Left ventricle myocardium inferior (tissue), 1 donor: Measurements from ENCODE around the gene NFS1. TPM values are rescaled to one million over a fixed set of nuclear protein-coding genes. Genes with fewer than 3 reads are reported as not detected.

Experiments
- DNase-seq: peaks from one replicate; pipeline ENCODE4 v3.0.0-alpha.2; 2020
- H3K27ac ChIP-seq: fragments of 200-600 bp; replicated peaks from 2 replicates; pipeline ENCODE4 v1.8.0; 2021
- H3K27me3 ChIP-seq: fragments of 200-600 bp; 2 replicates; pipeline ENCODE4 v1.8.0; 2021; ENCODE audit warnings: low read depth
- H3K36me3 ChIP-seq: fragments of 200-600 bp; 2 replicates; pipeline ENCODE4 v1.8.0; 2021
- H3K4me1 ChIP-seq: fragments of 200-600 bp; 2 replicates; pipeline ENCODE4 v1.8.0; 2021
- H3K4me3 ChIP-seq: fragments of 200-600 bp; 2 replicates; pipeline ENCODE4 v1.8.0; 2021; ENCODE audit warnings: mild to moderate bottlenecking, moderate library complexity
- H3K9me3 ChIP-seq: fragments of 200-600 bp; replicated peaks from 2 replicates; pipeline ENCODE4 v1.8.0; 2021
- CTCF ChIP-seq: fragments of 200-600 bp; IDR thresholded peaks from 2 replicates; pipeline ENCODE4 v1.8.0; 2021; ENCODE audit warnings: antibody characterized with exemption, mild to moderate bottlenecking, borderline replicate concordance
- intact Hi-C: fragments of 100-400 bp; cut with micrococcal nuclease; formaldehyde crosslinking; loops from one replicate; pipeline ENCODE4 v1.11.0; 2022
- total RNA-seq: library from RNA; stranded (reverse); fragmentation: NEBNext Ultra II Directional; extraction: Animal tissue kit (Norgen Biotek cat#: 25700); gene quantifications from one replicate; pipeline ENCODE4 v1.2.1, GENCODE V29; 2021
- donor health status: DM: no; HTN: yes; CAD: no; lungs with severe emphysema.

NFS1 gene
- total RNA-seq, 1 donor from 2014 or later: 60.8 TPM

- Histone ChIP-seq H3K4me1 (peaks cover 38% of the 10 kb centered on the region), H3K36me3 (peaks cover 89% of the 10 kb centered on the region), H3K27me3 (no peaks in the 10 kb centered on the region), H3K27ac (no peak overlapping the region), H3K9me3 (no peaks in the 10 kb centered on the region), H3K4me3 (no peak overlapping the region)
- no peak for DNase-seq
- intact Hi-C loops: no loop called here
- TF ChIP-seq CTCF: no peak
Measured at GRCh38 chr20:35704514-35705261, 5.5 kb upstream of the NFS1 start.

- H3K4me3 ChIP-seq: no peak overlapping the region
- no peaks in the 10 kb centered on the region for H3K9me3 ChIP-seq
- TF ChIP-seq CTCF: no peak
- no peak overlapping the region for H3K27ac ChIP-seq
- H3K4me1 ChIP-seq: peaks cover 39% of the 10 kb centered on the region
- no peak for DNase-seq
- no peaks in the 10 kb centered on the region for H3K27me3 ChIP-seq
- intact Hi-C loops: no loop called here
- H3K36me3 ChIP-seq: peaks cover 73% of the 10 kb centered on the region
Measured at GRCh38 chr20:35702824-35703695, 3.9 kb upstream of the NFS1 start.

GRCh38 chr20:35702051-35702823, 3.1 kb upstream of the NFS1 start:
- Histone ChIP-seq H3K9me3 (no peaks in the 10 kb centered on the region), H3K4me1 (peaks cover 47% of the 10 kb centered on the region), H3K36me3 (peaks cover 64% of the 10 kb centered on the region), H3K27me3 (no peaks in the 10 kb centered on the region), H3K4me3 (no peak overlapping the region), H3K27ac (no peak overlapping the region)
- intact Hi-C loops: no loop called here
- DNase-seq: no peak
- TF ChIP-seq CTCF: no peak

- H3K36me3 ChIP-seq: peaks cover 56% of the 10 kb centered on the region
- H3K4me1 ChIP-seq: peaks cover 51% of the 10 kb centered on the region
- no peaks in the 10 kb centered on the region for H3K27me3 ChIP-seq
- no peak for DNase-seq
- TF ChIP-seq CTCF: no peak
- H3K4me3 ChIP-seq: peak overlapping the region; percentile 88
- H3K27ac ChIP-seq: peak overlapping the region; percentile 93
- intact Hi-C loops: no loop called here
- H3K9me3 ChIP-seq: no peaks in the 10 kb centered on the region
Measured at GRCh38 chr20:35700625-35701148, 1.5 kb upstream of the NFS1 start.
